ENCODE data around the gene R3HDM4.

DNA sequence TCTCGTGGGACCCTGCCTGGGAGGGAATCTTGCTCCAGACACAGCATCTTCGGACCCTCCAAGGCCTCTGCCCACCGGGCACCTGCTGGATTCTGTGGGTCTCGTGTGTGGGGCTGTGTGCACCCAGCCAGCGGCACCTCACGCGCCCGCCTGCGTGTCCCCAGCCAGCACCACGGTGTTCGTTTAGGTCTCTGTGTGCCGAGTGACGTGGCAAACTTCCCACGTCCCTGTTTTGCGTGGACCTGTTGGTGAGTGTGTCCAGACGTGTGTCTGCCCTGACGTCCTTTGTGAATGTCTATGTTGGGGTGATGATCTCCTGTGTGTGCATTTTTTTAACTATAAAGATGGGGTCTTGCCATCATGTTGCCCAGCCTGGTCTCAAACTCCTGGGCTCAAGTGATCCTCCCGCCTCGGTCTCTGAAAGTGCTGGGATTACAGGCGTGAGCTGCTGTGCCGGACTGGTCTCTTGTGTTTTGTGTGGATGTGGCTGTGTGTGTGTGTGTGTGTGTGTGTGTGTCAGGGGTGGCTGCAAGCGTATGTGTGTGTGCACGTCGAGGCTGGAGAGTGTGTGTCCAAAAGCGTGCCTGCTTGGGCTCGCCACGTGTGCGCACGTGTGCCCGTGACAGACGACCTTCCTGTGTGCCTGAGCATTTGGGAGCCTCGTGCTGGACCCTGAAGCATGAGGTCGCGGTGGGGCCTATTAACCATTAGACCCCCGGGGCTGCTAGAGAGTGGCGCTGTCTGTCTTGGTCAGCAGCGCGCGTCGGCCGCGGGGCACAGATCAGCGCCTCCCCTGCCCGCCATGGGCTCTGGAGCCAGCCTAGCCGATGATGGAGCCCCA lies 28.5 kb upstream of the R3HDM4 start:
- TF ChIP-seq POLR2A (conservative IDR thresholded peaks at IDR 0.05) (no peak), RNF2 (IDR thresholded peaks at IDR 0.05) (no peak), ZFPM2 (CRISPR knock-in tag; IDR thresholded peaks at IDR 0.05) (no peak), POLR2AphosphoS5 (IDR thresholded peaks at IDR 0.05; ENCODE audit: control insufficient read depth, insufficient read depth, low read depth, low read length) (no peak)
- TF ChIP-seq, protein P1, sequence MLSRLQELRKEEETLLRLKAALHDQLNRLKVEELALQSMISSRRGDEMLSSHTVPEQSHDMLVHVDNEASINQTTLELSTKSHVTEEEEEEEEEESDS (CRISPR knock-in tag; IDR thresholded peaks at IDR 0.05) = no peak

Data from K562 (cell line).